ENCODE results near the gene ARHGAP22.

GRCh38 chr10:48536156-48536500 lies 68.7 kb downstream of the ARHGAP22 start:
- TF ChIP-seq EZH2 (IDR thresholded peaks at IDR 0.05; ENCODE audit: insufficient read depth, poor library complexity, severe bottlenecking) (no peak), EZH2phosphoT487 (IDR thresholded peaks at IDR 0.05; ENCODE audit: insufficient read depth, low read depth) (no peak)
